Measurements from ENCODE around the gene OTOG. TPM values are rescaled to one million over a fixed set of nuclear protein-coding genes. Genes with fewer than 3 reads are reported as not detected.

The OTOG gene
- total RNA-seq, 2 experiments from 2014 or later, result not detected

DNA sequence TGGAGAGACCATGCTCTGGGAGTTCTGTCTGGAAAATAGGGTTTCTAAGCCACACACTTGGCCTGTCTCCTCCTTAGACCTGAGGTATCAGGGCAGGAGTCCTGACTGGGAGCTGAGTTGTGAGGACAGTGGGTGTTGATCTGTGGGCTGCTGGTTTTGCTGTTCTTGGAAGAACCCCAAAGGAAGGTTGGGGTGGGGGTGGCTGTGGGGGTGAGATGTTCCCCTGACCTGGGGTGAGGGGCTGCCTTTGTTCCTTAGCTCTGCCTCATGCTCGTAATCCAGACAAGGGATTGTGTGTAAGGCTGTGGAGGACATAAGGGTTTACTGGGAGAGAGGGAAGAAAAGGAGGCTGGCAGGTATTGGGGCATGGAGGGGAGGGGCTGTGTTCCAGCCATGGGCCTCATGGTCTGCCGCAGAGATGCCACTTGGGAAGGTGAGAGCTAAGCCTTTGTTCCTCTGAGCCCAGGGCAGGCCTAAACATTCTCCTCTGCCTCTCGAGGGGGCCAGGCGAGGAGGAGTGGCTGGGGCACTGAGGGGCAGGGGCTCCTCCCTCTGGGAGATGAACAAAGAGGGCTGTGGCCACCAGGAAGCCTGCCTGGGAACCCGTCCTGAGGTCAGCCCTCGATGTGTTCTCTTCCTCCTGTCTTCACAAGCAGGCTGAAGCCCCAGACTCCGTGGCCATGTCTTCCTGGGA, 4.4 kb downstream of the OTOG start:
- Histone ChIP-seq H3K4me1 (ENCODE audit: insufficient read depth, low read length) (no peaks in the 10 kb centered on the region), H3K36me3 (ENCODE audit: insufficient read depth, low read length) (no peaks in the 10 kb centered on the region), H3K9me3 (ENCODE audit: control insufficient read depth in 1 of 2, insufficient read depth in 1 of 2, low read length in 2 of 2) (no peaks in the 10 kb centered on the region), H3K27me3 (ENCODE audit: control insufficient read depth in 1 of 2, insufficient read depth in 2 of 2, low read length in 2 of 2) (peaks cover 8 to 14% of the 10 kb centered on the region in 2 experiments), H3K27ac (ENCODE audit: low read depth in 1 of 2, low read length in 2 of 2) (no peak overlapping the region), H3K4me3 (ENCODE audit: low read length) (no peak overlapping the region)
- no peaks in the 10 kb centered on the region for H3K9me3 Mint-ChIP-seq
- ATAC-seq (ENCODE audit: poor library complexity) (no peak), DNase-seq (no peak)
- H3K27me3 Mint-ChIP-seq, result peaks cover 31% of the 10 kb centered on the region
- H3K27ac Mint-ChIP-seq, result no peak overlapping the region
- no peaks in the 10 kb centered on the region for H3K36me3 Mint-ChIP-seq (ENCODE audit: low read depth)
- TF ChIP-seq CTCF (IDR thresholded peaks at IDR 0.05), result no peak
- H3K4me1 Mint-ChIP-seq (ENCODE audit: low read depth), result no peaks in the 10 kb centered on the region
- no peak overlapping the region for H3K4me3 Mint-ChIP-seq
- CTCF ChIA-PET, result no interaction called here
- intact Hi-C loops (cut with DNase I, micrococcal nuclease), result loop anchor here in 1 of 2 experiments (10.0 kb wide), 1 partner anchor 63 kb away; no protein-coding TSS in a partner anchor
- POLR2A ChIA-PET, result no interaction called here

DNA sequence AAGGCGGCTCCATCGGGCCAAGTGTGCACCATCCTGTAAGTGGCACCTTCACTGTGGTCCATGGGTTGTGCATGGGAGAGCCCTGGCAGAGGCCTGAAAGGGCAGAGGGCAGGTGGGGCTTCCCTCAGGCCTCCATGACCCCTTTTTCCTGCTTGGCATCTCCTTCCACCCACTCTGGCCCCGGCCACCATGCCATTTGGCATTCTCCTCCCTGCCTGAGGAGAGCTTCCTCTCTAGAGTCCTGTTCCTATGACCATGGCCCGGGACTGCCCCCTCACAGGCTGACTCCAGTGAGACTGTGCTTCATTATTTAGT, 4.9 kb downstream of the OTOG start:
- Histone ChIP-seq H3K27ac (ENCODE audit: low read depth in 1 of 2, low read length in 2 of 2) (no peak overlapping the region), H3K4me3 (ENCODE audit: low read length) (no peak overlapping the region), H3K9me3 (ENCODE audit: control insufficient read depth in 1 of 2, insufficient read depth in 1 of 2, low read length in 2 of 2) (no peaks in the 10 kb centered on the region), H3K27me3 (ENCODE audit: control insufficient read depth in 1 of 2, insufficient read depth in 2 of 2, low read length in 2 of 2) (peaks cover 6 to 9% of the 10 kb centered on the region in 2 experiments), H3K36me3 (ENCODE audit: insufficient read depth, low read length) (no peaks in the 10 kb centered on the region), H3K4me1 (ENCODE audit: insufficient read depth, low read length) (no peaks in the 10 kb centered on the region)
- TF ChIP-seq CTCF (IDR thresholded peaks at IDR 0.05), result no peak
- ChIA-PET CTCF (no interaction called here), POLR2A (no interaction called here)
- DNase-seq, result no peak
- Mint-ChIP-seq H3K9me3 (no peaks in the 10 kb centered on the region), H3K4me3 (no peak overlapping the region), H3K36me3 (ENCODE audit: low read depth) (no peaks in the 10 kb centered on the region), H3K27ac (no peak overlapping the region), H3K4me1 (ENCODE audit: low read depth) (no peaks in the 10 kb centered on the region), H3K27me3 (peaks cover 26% of the 10 kb centered on the region)
- no peak for ATAC-seq (ENCODE audit: poor library complexity)
- intact Hi-C loops (cut with DNase I, micrococcal nuclease), result loop anchor here in 1 of 2 experiments (10.0 kb wide), 1 partner anchor 63 kb away; no protein-coding TSS in a partner anchor

GRCh38 chr11:17552392-17553248, 5.6 kb downstream of the OTOG start:
- POLR2A ChIA-PET, result no interaction called here
- H3K27me3 Mint-ChIP-seq, result peaks cover 24% of the 10 kb centered on the region
- no peak overlapping the region for H3K27ac Mint-ChIP-seq
- CTCF ChIA-PET, result no interaction called here
- H3K9me3 Mint-ChIP-seq, result no peaks in the 10 kb centered on the region
- TF ChIP-seq CTCF (IDR thresholded peaks at IDR 0.05), result no peak
- Histone ChIP-seq H3K4me1 (ENCODE audit: insufficient read depth, low read length) (no peaks in the 10 kb centered on the region), H3K9me3 (ENCODE audit: control insufficient read depth in 1 of 2, insufficient read depth in 1 of 2, low read length in 2 of 2) (no peaks in the 10 kb centered on the region), H3K4me3 (ENCODE audit: low read length) (no peak overlapping the region), H3K27me3 (ENCODE audit: control insufficient read depth in 1 of 2, insufficient read depth in 2 of 2, low read length in 2 of 2) (peaks cover 3 to 5% of the 10 kb centered on the region in 2 experiments), H3K36me3 (ENCODE audit: insufficient read depth, low read length) (no peaks in the 10 kb centered on the region), H3K27ac (ENCODE audit: low read depth in 1 of 2, low read length in 2 of 2) (no peak overlapping the region)
- intact Hi-C loops (cut with DNase I, micrococcal nuclease), result loop anchor here in 1 of 2 experiments (10.0 kb wide), 1 partner anchor 62 kb away; no protein-coding TSS in a partner anchor
- H3K4me3 Mint-ChIP-seq, result no peak overlapping the region
- H3K36me3 Mint-ChIP-seq (ENCODE audit: low read depth), result no peaks in the 10 kb centered on the region
- ATAC-seq (ENCODE audit: poor library complexity) (no peak), DNase-seq (no peak)
- no peaks in the 10 kb centered on the region for H3K4me1 Mint-ChIP-seq (ENCODE audit: low read depth)
